Ramos (cell line): ENCODE data around the gene TUBB8.
"Not testable (repeated sequence)": the region's sequence is repeated elsewhere in the genome, so short reads cannot be mapped to it uniquely, and the experiment has no call there.

Source experiments
- in situ Hi-C: fragments of 300-500 bp; cut with MboI; formaldehyde crosslinking; loops from one replicate; pipeline ENCODE4 v1.14.3; 2022; ENCODE audit warnings: low sequenced_read_pairs; ENCODE audit not compliant: unreplicated experiment

The TUBB8 gene

DNA sequence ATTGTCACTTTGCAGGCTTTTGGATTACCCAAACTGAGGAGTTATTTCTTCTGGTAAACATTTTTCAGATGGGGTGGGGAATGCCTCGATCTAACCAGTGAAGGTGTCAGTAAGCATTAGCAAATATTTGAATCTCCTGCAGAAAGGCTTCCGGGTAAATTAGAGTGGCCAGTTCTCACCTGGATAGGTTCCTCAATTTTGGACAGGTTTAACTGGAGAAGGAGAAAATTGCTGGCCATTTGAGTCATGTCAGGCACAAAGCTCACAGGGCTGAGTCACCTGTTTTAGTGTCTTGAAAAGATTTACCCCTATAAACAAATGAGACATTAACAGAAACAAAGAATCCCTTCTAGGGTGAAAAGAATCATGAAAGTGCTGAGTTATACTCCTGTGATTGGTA is 830 bp upstream of the TUBB8 start:
- in situ Hi-C loops = not testable (repeated sequence)

DNA sequence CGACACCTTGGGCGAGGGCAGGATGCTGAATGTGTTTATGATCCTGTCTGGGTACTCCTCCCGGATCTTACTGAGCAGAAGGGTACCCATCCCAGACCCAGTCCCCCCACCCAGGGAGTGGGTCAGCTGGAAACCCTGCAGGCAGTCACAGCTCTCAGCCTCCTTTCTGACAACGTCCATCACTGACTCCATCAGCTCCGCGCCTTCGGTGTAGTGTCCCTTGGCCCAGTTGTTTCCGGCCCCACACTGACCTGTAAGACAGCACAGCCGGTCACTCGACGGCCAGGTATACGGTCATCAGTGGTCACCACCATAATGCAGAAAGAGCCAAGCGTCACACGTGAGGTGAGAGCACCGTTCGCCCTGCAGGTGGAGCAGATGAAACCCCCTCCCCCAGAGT is 1.2 kb downstream of the TUBB8 start:
- in situ Hi-C loops = not testable (repeated sequence)

DNA sequence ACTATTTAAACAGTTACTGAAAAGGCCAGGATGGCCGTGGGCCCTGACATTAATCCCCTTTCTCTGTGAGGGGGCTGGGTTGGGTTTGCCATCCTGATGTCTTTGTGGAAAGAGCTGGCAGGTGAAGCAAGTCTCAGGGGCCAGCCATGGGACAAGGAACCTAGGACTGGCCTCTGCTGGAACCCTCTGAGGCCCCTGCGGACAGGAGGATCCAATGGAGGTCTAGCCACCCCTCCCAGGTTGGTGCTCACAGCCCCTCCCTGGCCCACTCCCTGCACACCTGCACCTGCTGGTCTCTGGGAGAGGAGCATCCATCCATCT is 35.8 kb downstream of the TUBB8 start:
- in situ Hi-C loops = not testable (repeated sequence)

DNA sequence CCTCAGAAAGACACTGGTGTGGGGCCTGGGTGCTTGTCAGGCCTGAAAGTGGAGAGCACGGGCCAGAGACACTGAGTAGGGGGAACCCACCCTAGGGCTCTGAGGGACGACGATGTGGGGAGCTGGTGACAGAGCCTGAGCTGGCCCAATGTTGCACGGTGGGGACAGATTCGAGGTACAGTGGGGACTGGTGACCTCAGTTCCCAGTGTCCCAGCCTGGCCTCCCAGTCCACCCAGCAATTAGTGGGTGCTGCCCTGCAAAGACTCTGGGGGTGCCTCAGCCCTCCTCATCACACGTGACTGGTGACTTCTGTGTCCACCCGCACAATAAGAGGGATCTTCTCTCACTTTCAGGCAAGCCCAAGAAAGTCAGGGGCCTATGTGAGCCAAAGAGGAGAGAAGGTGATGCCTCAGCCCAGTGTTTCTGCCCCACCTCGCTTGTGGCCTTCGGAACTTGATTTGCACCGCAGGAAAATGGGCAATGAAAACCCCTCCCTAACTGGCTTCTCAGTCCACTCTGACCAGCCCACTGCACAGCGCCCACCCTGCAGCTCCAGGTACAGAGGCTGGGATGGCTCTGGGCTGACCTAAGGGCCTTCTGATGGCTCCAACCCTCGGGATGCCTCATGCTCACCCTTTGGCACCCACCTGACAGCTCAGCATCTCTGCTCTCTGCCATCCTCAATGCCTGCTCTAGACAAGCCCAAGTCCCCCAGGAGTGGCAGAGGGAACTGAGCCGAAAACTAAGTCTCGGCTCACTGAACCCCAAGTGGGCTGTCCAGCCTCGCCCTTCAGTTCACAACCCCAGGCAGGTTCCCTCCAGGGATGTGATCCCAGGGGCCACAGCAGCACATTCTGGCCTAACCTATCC is 36.4 kb downstream of the TUBB8 start:
- in situ Hi-C loops = not testable (repeated sequence)

- in situ Hi-C loops = not testable (repeated sequence)
Observed at GRCh38 chr10:11260-11659, 37.8 kb downstream of the TUBB8 start.

DNA sequence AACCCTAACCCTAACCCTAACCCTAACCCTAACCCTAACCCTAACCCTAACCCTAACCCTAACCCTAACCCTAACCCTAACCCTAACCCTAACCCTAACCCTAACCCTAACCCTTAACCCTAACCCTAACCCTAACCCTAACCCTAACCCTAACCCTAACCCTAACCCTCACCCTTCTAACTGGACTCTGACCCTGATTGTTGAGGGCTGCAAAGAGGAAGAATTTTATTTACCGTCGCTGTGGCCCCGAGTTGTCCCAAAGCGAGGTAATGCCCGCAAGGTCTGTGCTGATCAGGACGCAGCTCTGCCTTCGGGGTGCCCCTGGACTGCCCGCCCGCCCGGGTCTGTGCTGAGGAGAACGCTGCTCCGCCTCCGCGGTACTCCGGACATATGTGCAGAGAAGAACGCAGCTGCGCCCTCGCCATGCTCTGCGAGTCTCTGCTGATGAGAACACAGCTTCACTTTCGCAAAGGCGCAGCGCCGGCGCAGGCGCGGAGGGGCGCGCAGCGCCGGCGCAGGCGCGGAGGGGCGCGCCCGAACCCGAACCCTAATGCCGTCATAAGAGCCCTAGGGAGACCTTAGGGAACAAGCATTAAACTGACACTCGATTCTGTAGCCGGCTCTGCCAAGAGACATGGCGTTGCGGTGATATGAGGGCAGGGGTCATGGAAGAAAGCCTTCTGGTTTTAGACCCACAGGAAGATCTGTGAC is 38.7 kb downstream of the TUBB8 start:
- in situ Hi-C loops = not testable (repeated sequence)
